ENCODE data around the gene SORCS1.

SORCS1 gene

DNA sequence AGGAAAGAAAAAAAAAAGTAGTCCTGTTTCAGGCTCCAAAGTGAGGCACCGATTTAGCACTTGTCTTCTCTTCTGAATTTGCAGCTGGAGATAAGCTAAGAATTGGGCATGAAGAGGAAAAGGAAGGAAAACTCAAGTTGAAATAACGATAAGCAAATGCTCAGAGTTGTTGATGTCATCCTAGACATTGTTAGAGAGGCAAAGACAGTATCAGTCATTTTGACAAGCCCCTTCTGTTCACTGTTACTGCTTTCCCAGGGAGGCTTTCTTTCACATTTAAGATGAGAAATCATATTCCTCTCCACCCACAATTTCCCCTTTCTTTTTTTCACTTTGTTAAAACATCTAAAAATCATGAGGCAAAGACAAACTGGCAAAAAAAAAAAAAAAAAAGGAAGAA is 41.8 kb downstream of the SORCS1 start:
- TF ChIP-seq, protein P1, sequence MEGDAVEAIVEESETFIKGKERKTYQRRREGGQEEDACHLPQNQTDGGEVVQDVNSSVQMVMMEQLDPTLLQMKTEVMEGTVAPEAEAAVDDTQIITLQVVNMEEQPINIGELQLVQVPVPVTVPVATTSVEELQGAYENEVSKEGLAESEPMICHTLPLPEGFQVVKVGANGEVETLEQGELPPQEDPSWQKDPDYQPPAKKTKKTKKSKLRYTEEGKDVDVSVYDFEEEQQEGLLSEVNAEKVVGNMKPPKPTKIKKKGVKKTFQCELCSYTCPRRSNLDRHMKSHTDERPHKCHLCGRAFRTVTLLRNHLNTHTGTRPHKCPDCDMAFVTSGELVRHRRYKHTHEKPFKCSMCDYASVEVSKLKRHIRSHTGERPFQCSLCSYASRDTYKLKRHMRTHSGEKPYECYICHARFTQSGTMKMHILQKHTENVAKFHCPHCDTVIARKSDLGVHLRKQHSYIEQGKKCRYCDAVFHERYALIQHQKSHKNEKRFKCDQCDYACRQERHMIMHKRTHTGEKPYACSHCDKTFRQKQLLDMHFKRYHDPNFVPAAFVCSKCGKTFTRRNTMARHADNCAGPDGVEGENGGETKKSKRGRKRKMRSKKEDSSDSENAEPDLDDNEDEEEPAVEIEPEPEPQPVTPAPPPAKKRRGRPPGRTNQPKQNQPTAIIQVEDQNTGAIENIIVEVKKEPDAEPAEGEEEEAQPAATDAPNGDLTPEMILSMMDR (IDR thresholded peaks at IDR 0.05; ENCODE audit: low read depth, low read length, missing control alignments): no peak
- no peak overlapping the region for H3K4me3 ChIP-seq (replicated peaks; ENCODE audit: low read depth, low read length)
- DNase-seq (ENCODE audit: extremely low read depth, low read depth): no peak

DNA sequence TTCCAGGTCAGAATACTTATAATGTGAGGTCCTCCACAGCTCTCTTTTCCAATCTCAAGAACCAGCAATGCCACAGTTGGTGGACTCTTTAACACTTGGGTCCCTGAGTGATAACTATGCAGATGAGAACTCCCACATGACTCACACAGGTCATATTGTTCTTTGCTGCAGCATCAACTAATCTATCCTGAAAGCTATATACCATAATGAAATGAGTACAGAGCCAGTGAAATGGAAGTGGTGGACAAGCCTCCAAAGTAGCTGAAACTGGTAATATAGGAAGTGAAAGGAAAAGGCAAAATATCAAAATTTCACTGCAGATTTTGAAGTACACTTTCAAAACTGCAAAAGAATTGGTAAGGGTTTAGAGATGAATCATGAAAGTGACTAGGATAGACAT is 45.6 kb downstream of the SORCS1 start:
- DNase-seq (ENCODE audit: extremely low read depth, low read depth): no peak
- TF ChIP-seq, protein P1 (IDR thresholded peaks at IDR 0.05; ENCODE audit: low read depth, low read length, missing control alignments): no peak
- no peak overlapping the region for H3K4me3 ChIP-seq (replicated peaks; ENCODE audit: low read depth, low read length)

DNA sequence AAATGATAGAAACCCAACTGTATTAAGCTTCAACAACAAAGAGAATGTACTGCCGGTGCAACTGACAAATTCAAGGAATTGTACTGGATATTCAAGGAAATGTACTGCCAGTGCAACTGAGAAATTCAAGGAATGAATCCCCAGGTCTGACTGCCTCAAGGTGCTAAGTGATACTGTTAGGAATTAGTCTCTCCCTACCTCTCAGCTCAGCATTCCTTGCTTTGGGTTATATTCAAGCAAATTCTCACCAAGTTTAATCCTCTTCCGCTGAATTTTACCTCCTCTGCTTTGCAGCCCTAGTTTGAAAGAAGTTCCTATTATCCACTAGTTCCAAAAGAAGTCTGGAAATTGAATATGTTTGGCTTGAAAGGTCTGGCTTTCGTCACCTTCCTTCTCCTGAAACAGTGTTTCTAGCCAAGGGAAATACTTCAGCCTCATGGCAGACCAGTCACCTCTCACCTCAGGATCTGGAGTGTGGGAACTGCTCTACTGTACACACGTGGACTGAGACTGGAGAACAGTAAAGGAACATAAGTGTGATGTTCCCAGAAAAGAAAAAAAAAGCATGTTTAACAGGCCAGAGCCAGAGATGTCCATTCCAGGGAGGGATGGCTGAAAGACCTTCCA is 60.4 kb downstream of the SORCS1 start:
- H3K4me3 ChIP-seq (replicated peaks; ENCODE audit: low read depth, low read length): no peak overlapping the region
- TF ChIP-seq, protein P1 (IDR thresholded peaks at IDR 0.05; ENCODE audit: low read depth, low read length, missing control alignments): no peak
- no peak for DNase-seq (ENCODE audit: extremely low read depth, low read depth)

DNA sequence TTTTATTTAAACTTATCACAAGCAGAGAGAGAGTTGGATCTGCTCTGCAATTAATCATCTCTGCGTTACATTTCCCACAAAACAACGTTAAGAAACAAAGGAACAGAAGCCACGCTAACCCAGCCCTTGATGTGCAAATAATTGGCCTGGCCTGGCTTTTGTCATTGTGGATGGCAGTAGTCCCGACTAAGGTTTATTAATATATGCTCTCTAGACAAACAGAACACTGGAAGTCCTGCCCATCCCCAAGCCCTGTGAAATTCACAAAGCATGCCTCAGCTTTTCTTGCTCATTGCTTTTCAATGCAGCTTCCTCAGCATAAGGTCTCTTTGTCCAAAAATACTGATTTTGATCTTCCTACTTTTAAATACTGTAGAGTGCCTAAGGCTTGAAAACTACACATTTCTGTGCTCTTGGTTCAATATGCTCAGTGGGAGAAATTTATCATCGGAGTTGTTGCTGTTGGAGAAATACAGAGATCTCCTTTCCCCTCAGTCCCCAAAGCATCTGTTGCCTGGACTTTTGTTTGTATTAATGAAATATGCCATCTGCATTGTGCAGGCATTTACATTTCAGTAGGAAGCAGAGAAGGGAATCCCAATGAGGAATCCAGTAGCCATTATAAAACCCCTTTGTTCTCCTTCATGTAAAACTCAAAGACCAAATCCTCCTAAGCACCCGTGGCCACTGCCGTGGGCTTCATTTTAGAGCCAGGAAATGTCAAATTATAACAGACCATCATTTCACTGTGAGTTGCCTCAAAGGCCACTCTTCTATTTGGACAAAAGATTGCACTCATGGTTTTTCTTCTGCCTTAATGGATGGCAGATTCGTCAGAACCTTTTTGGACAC is 61.1 kb downstream of the SORCS1 start:
- TF ChIP-seq, protein P1 (IDR thresholded peaks at IDR 0.05; ENCODE audit: low read depth, low read length, missing control alignments): no peak
- no peak for DNase-seq (ENCODE audit: extremely low read depth, low read depth)
- H3K4me3 ChIP-seq (replicated peaks; ENCODE audit: low read depth, low read length): no peak overlapping the region

DNA sequence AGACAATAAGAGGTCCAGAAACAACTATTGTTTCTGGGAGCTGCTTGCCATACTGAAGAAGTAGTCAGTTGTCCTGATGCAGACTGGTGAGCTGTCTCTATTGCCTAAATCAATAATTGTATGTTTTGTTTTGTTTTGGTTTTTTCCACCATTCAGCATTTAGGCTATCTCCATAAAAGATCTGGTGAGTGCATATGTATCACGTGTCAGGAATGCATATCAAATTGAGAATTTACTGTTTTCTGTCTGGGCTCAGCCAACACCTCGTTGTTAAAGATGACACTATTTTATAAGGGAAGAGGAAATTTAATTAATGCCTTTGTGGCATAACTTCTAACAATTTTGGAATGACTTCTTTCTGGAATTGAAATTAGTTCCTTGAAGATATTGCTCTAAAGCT is 66.2 kb downstream of the SORCS1 start:
- TF ChIP-seq, protein P1 (IDR thresholded peaks at IDR 0.05; ENCODE audit: low read depth, low read length, missing control alignments): no peak
- H3K4me3 ChIP-seq (replicated peaks; ENCODE audit: low read depth, low read length): no peak overlapping the region
- no peak for DNase-seq (ENCODE audit: extremely low read depth, low read depth)

DNA sequence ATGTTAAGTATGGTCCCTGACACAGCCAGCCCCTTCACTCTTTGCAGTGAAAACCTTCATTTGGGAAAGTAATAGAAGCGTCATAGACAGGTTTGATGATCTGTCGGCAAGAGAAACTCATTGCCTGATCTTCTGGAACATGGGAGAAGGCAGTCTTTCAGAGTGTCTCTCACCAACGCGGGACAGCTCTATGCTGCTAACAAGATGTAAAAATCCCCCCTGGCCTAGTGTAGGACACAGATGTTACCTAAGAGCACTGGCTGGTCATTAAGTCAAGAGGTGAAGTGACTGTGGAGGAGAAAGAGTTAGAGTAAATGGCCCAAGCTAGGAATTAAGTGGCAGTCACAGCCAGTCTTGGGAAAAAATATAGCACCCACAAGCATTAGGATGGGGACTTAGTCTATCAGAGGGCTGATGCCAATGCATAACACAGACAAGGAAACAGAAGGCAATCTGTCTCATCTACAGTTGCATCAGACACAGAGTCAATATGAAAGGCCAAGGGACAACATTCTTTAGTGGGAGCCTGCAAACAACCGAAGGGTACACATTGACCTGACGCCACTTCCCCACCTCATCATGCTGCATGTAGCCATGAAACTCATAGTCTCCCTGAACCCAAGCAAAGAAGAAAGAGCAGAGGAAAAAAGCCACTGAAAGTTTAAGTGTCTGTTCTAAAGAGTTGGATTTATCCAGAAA is 69.5 kb downstream of the SORCS1 start:
- no peak overlapping the region for H3K4me3 ChIP-seq (replicated peaks; ENCODE audit: low read depth, low read length)
- no peak for DNase-seq (ENCODE audit: extremely low read depth, low read depth)
- TF ChIP-seq, protein P1 (IDR thresholded peaks at IDR 0.05; ENCODE audit: low read depth, low read length, missing control alignments): no peak
